GM03348 (cell line): ENCODE results near the gene KCNK6.

Experiments used
- DNase-seq: peaks from one replicate; pipeline ENCODE4 v3.0.0; 2012; ENCODE audit warnings: low spot score

Gene KCNK6

GRCh38 chr19:38298821-38299680 lies 20.6 kb upstream of the KCNK6 start:
- DNase-seq: no peak

DNA sequence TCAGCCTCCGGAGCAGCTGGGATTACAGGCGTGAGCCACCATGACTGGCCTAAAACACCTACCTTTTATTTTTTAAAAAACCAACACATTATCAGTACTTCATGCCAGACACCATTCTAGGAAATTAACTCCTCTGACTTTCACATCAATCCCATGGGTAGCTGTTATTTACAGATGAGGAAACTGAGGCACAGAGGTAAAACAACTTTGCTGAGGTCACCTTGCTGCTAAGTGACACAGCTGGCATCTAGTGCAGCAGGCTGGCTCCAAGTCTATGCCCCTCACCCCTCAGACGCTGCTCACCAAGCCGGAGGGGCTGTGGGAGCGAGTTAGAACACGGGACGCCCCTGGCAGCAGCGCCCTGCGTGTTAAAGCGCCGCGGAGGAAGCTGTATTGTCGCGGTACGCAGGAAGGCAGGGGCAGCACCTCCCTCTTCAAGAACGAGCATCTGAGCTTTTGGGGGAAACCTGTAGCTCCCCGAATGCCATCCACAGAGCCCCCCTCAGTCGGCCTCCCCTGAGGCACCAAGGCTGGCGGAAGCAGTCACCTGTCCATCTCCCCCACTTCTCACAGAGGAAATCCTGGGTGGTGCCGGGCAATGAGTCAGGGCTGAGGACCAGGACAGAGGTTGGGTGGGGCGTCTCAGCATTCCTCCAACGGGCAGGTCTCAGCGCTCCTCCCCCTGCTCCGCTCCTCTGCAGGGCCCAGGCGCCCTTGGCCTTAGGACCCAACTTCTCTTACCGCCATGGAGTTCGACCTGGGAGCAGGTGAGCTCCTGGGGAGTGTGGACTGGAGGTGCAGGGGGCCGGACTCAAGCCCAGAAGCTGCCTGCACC lies 15.9 kb upstream of the KCNK6 start, which contains the start of gene C19orf33:
TSS of gene C19orf33 (plus strand) at position 735 of the 835 bp plus-strand sequence. CDS start at position 746, 11 bp downstream.
- DNase-seq: no peak

GRCh38 chr19:38304352-38304865 lies 15.2 kb upstream of the KCNK6 start:
- DNase-seq: no peak

DNA sequence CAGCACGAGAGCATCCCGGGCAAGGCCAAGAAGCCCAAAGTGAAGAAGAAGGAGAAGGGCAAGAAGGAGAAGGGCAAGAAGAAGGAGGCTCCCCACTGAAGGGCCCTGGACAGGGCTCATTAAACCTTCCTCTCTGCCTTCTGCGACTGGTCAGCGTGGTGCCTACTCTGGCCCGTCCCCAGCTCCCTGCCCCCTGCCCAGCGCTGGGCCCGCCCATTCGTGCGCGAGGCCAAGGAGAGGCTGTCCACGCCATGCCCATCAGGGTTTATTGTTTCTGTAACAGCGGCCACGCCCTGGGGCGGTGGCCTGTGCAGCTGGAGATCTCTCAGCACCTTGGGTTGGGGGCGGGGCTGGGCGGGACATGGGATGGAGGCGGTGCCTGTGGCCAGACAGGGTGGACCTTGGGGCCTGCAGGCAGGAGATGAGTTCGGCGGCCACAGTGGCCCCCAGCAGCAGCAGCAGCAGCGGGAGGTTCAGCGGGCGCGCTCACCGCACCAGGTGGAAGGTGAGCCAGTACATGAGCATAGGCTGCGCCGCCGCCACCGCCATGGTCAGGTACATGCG lies 14.7 kb upstream of the KCNK6 start:
- DNase-seq: no peak

DNA sequence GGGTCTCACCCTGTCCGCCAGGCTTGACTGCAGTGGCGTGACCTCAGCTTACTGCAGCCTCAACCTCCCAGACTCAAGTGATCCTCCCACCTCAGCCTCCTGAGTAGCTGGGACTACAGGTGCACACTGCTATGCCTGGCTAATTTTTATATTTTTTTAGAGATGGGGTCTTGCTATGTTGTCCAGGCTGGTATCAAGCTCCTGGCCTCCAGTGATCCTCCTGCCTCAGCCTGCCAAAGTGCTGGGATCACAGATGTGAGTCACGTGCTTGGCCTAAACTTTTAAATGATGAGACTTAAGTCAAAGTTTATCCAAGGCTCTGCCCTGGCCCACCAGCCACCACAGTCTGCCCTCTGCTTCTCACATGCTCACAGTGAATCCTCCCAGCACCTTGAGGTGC lies 13.4 kb upstream of the KCNK6 start:
- no peak for DNase-seq

GRCh38 chr19:38307076-38307475 lies 12.6 kb upstream of the KCNK6 start:
- no peak for DNase-seq

DNA sequence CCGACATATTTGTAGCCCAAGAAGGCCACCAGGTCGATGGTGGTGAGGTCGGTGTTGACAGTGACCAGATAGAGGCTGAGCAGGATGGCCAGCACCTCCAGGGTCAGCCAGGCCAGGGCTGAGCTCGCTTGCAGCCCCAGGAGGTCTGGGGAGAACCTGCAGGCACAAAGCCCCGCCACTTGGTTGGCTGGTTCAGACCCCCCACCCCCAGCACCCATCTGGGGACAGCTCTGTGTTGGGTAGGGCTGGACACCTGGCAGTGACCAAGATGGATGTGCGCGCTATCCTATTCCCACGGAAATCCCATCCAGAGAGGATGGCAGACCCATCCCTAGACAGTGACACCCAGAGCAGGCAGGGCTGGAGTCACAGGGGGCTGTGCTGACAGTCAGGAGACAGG lies 12.0 kb upstream of the KCNK6 start:
- no peak for DNase-seq

DNA sequence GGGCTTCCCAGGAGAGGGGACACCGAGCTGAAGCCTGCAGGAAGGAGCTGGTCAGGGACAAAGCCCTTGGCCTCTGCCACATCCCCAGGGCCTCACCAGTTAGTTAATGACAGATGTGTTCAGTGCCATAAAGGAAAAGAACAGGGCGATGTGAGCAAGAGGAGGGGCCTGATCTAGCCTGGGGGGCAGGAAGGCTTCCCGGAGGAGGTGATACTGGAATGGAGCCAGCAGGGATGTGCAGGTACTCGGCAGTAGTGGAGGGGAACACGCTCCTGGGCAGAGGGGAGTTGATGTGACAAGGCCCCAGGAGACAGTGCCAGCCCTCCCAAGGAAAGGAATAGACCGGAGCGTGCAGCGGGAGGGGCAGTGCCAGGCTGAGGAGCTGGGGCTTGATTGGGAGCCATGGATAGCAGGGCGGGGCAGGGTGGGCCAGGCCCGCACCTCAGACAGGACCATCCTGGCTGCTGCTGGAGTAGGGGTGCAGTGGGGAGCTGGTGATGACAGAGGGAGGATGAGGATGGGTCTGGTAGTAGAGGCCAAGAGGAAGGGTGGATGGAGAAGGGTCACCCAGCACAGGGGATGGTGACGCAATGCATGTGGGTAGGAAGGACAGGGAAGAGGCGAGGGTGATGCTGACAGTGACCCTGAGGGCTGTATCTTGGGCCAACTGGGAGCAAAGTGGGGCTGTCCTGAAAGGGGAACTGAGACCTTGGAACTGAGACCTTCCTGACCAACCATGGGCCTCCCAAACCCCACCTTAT lies 11.5 kb upstream of the KCNK6 start:
- no peak for DNase-seq

DNA sequence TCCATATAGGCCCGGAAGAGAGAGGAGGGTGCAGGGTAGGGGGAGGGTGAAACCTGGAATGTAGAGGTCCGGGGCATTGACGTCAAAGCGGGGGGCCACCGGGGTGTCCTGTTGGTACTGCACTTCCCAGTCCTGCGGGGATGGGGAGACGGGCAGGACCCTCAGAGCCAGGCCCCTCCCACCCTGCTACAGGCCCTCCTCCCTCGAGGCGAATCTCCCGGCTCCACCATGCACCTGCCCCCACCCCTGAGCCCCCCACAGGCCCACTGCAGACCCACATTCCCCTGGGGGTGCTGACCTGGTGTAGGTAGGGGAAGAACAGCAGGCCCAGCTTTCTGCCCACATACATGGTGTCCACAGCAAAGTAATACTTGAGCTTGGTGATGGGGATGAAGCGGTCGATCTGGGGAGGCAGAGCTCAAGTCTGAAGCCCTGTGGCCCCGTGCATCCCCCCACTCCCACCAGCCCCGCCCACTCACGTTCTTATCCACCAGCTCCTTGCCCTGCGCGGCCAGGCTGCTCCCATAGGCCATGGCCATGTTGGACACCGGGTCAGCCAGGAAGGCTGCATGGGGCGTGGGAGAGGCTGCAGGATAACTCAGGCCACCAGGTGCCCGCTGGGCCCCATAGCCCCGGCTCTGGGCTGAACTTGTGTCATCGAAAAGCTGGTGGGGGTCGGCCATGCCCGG lies 10.6 kb upstream of the KCNK6 start:
- DNase-seq: no peak

GRCh38 chr19:38309615-38310278 lies 9.9 kb upstream of the KCNK6 start:
- DNase-seq: no peak

- DNase-seq: no peak
Measured at GRCh38 chr19:38310279-38310670, 9.4 kb upstream of the KCNK6 start.

DNA sequence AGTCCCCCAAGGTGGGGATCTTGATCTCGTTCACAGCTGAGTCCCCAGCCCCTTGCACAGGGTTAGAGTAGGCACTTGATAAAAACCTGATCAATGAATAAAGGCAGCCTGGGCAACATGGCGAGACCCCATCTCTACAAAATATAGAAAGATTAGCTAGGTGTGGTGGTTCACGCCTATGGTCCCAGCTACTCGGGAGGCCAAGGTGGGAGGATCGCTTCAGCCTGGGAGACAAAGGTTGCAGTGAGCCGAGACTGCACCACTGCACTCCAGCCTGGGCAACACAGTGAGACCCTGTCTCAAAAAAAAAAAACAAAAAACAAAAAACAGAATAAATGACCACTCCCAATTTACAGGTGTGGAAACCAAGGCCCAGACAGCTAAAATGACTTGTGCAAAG lies 8.7 kb upstream of the KCNK6 start:
- no peak for DNase-seq

DNA sequence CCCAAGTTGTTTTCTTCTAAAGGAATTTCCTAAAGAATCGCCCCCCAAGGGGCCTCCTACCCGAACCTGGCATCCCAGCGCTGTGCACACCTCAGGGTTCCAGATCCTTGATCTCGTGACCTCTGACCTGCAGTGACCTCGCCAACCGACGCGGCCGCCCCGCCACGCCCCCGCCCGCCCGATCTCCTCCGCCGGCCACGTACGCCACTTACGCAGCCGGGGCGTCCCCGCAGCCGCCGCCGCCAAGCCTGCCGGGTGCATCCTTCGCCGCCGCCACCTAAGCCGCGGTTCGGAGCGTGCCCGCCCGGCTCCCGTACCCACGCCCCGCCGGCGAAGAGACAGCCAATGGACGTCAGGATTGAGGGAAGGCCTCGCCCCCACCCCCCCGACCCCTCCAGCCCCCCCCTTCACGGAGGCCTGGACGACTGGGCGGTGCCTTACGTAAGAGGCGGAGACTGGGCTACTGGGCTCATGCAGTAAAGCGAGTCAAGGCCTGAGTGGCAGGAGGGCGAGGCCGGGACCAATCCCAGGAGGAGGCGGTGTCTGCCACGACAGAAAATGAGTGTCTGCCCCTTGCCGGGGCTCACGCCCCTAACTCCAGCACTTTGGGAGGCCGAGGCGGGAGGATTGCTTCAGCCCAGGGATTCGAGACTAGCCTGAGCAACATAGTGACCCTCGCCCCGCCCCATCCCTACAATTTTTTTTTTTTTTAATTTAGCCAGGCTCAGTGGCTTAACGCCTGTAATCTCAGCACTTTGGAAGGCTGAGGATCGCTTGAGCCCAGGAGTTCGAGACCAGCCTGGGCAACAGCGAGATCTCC lies 3.8 kb upstream of the KCNK6 start, which contains the start of gene YIF1B:
TSS of gene YIF1B (minus strand) at position 291 of the 820 bp plus-strand sequence. CDS start at position 261, 30 bp downstream.
- peak; percentile 100 for DNase-seq

DNA sequence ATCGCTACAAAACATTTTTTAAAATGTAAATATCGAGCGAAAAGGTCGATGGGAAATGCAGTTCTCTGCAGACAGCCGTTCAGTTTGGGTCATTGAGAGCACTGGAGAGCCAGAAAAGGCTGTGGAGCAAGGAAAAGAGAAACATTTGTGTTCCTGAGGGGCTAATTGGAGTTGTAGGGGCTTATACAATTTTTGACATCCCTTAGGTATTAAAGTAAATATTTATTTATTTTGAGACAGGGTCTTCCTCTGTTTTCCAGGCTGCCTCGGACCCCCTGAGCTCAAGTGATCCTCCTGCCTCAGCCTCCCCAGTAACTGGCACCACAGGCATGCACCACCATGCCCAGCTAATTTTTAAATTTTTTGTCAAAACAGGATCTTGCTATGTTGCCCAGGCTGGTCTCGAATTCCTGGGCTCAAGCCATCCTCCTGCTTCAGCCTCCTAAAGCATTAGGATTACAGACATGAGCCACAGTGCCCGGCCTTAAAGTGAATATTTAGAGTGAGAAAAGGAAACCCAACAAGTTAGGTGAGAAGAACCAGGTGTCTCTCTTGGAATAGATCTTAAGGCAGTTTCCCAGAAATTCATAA lies 3.1 kb upstream of the KCNK6 start:
- no peak for DNase-seq

GRCh38 chr19:38317104-38317612 lies 2.5 kb upstream of the KCNK6 start:
- DNase-seq: no peak

- no peak for DNase-seq
Measured at GRCh38 chr19:38318660-38319059, 985 bp upstream of the KCNK6 start.

GRCh38 chr19:38320969-38321339 lies 1.3 kb downstream of the KCNK6 start:
- DNase-seq: no peak

DNA sequence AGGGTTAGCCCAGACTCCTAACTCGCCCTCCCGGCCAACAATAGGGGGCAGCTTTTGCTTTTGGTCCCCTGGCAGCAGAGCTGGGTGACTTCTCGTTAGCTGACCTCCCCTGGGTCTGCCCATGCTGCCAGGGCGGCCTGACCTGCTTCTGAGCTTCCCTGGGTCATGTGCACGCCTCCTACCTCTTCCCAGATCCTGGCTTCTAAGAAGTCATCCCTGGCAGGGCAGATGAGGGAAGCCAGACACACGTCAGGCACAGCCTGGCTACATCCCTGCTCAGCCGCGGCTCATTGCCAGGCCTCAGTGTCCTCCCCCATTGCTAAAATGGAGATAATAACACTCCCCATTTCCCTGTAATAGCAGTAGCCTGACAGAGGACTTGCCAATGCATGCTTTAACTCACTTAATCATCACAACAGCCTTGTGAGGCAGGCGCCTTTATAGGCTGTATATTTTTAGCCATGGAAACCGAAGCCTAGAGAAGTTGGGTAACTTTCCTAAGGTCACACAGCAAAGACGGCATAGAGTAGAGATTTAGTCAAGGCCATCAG lies 2.1 kb downstream of the KCNK6 start:
- peak; percentile 79 for DNase-seq

DNA sequence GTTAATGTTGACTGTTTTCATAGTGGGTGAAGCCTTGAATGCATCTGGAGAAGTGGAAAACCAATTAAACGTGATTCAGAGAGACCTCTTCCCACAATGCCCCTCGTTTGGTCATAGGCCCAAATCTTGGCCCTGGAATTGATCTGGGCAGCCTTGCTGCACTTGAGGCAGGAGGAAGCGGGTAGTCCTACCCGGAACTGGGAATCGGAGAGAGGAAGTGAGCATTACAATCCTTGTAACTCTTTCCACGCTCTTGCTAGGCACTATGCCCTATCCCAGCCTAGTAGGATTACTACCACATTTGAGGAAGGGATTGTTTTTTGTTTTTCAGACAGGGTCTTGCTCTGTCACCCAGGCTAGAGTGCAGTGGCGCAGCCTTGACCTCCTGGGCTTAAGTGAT lies 3.6 kb downstream of the KCNK6 start:
- no peak for DNase-seq
